COLO668 (cell line): ENCODE results near the gene IL1A.

ENCODE experiments used
- DNase-seq: peaks from one replicate; lab custom pipeline; 2025; ENCODE audit not compliant: unreplicated experiment; lab: John Stamatoyannopoulos, UW

Gene IL1A

DNA sequence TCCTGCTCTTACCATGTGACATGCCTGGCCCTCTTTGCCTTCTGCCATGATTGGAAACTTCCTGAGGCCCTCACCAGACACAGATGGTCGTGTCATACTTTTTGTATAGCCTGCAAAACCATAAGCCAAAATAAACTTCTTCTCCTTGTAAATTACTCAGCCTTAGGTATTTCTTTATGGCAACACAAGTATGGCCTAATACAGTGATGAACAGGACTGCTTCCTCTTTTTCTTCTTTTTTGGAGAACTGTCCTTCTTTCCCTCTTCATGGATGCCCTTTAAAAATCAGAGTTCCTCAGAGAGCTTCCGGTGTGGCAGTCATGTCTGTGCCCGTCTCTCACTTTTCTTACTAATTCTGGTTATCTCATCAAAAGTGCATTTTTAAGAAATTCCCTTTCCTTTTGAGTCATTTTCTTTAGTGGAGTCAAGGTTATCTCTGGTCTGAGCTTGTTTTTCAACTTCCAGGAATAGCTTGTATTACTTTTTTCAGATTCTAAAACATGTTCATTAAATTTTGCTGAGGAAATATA is 9.2 kb upstream of the IL1A start:
- DNase-seq, result no peak

- DNase-seq, result no peak
Measured at GRCh38 chr2:112792419-112792818, 8.1 kb upstream of the IL1A start.

- no peak for DNase-seq
Measured at GRCh38 chr2:112791693-112792230, 7.5 kb upstream of the IL1A start.

DNA sequence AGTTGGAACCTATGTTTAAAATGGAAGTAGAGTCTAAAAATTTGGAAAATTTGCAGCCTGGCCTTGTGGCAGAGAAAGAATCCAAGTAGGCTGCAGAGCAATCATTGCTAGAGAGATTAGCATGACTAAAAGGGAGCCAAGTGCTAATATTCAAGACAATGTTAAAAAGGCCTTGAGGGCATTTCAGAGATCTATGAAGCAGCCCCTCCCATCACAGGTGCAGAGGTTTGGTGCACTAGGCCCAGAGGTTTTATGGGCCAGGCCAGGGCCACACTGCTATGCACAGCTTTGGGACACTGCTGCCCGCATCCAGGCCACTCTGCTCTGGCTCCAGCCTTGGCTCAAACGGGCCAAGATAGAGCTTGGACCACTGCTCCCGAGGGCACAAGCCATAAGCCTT is 6.7 kb upstream of the IL1A start:
- no peak for DNase-seq

DNA sequence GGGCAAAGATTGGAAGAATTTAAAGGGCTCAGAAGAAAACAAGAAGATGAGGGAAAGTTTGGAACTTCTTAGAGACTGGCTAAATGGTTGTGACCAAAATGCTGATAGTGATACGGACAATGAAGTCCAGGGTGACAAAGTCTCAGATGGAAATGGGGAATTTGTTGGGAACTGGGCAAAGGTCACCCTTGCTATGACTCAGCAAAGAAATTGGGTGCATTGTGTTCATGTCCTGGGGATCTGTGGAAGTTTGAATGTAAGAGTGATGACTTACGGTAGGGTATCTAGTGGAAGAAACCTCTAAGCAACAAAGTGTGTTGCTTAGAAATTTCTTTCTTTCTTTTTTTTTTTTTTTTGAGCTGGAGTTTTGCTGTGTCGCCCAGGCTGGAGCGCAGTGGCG is 6.0 kb upstream of the IL1A start:
- no peak for DNase-seq

DNA sequence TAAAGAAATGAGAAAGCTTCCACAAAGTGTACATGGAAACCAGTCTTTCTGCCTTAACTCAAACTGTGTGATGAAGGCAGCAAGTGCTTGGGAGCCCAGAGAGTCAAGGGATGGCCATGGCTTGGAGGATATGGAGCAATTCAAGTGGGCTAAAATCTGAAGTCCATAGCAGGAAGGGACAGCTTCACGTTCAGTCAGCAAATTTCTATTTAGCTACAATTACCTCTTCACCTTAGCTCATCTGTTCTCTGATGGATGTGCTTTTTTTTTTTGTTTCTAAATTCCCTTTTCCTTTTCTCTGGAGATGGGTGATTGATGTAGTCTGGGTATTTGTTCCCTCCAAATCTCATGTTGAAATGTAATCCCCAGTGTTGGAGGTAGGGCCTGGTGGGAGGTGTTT is 4.9 kb upstream of the IL1A start:
- no peak for DNase-seq

DNA sequence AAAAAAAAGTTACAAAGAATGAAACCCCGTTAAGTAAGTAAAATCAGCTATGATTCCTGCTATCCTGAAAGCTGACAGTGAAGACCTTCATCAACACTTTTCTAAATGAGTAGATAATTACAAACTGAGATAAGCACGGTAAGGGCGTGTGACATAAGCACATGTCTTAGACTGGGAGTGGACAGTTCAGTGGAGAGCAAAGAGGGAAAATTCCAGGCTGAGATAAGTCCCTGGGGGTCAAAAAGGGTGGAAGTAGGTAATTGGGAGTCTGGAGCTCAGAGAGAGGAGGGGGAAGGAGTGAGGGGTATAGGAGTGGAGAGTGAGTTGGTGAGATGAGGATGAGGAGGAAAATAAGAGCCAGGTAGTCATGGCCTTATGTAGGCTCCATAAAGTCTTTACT is 4.4 kb upstream of the IL1A start:
- no peak for DNase-seq

GRCh38 chr2:112787729-112788393 is 3.6 kb upstream of the IL1A start:
- DNase-seq, result no peak

GRCh38 chr2:112787294-112787693 is 3.0 kb upstream of the IL1A start:
- DNase-seq, result no peak

GRCh38 chr2:112783187-112783714 is 1.0 kb downstream of the IL1A start:
- no peak for DNase-seq

GRCh38 chr2:112782234-112782799 is 2.0 kb downstream of the IL1A start:
- no peak for DNase-seq

GRCh38 chr2:112779598-112779997 is 4.7 kb downstream of the IL1A start:
- DNase-seq, result no peak

GRCh38 chr2:112777036-112777435 is 7.3 kb downstream of the IL1A start:
- DNase-seq, result no peak

DNA sequence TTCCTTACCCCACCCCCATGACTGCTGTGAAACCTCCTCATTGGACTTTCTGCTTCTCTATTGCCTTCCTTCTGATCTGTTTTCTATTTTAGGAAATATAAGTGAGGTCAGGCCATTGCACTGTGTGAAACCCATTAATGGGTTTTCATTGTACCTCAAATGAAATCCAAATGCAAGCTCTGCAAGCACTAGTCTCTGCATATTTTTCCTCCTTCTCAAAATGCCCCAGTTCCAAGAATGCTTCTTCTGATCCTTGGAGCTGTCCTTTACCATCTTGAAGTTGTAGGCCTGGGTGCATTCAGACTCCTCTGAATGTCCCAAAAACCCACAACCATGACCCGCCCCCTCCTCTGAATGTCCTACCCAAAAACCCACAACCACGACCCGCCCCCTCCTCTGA is 8.2 kb downstream of the IL1A start:
- no peak for DNase-seq

DNA sequence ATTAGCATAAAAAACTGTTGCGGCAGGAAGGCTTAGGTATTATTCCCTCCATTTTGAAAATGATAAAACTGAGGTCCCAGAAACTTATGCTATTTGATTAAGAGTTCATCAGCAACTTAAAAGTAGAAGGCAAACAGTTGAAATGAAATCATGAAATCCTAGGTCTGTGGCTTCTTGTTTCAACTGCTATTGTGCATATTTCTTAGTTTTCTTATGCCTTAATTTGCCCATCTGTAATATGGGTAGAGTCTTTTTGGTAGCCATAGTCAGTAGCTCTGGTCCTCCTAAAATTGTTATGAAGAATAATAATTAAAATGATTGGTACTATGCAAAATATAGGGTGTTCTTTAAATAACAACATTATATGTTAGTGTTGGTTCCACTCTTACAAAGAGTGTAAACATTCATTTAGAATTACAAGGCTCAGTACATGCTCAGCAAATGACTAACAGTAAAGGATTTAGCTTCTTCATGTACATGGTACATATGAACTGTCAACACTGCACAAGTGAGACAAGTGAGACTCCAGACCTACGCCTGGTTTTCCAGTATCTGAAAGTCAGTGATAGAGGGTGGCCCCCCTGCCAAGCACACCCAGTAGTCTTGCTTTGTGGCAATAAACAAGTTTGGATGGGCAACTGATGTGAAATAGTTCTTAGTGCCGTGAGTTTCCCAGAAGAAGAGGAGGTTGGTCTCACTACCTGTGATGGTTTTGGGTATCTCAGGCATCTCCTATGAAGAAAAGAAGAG is 9.6 kb downstream of the IL1A start:
- DNase-seq, result no peak

DNA sequence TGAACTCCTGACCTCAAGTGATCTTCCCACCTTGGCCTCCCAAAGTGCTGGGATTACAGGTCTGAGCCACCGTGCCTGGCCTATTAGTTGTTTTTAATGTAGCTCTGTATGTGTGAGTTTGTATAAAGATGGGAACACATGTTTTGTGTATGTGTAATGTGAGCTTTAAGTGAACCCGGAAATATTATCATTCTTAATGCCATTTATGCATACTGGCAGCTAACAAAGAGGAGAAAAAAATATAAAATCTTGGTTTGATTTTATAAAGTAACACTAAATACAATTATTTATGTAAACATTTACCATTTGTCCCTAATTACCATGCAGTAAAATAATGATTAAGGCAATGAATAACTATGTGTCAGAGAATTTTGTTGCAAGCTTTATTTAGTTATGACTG is 10.7 kb downstream of the IL1A start:
- no peak for DNase-seq

GRCh38 chr2:112772911-112773475 is 11.3 kb downstream of the IL1A start:
- DNase-seq, result no peak

DNA sequence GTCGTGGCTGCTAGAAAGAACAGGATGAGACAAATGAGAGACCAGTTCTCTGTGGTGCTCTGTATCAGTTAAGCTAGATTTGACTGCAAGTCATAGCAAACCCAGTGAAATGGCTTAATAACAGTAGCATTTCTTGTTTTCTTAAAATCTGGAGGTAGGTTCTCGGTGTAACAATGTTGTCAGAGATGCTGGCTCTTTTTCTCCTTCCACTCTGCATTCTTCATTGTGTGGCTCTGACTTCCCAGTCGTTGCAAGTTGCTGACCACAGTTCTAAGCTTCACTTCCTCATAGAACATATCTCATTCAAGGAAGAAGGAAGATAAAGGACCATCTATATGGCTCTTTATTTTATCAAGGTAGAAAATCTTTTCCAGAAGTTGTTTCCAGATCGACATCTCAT is 12.0 kb downstream of the IL1A start:
- no peak for DNase-seq

DNA sequence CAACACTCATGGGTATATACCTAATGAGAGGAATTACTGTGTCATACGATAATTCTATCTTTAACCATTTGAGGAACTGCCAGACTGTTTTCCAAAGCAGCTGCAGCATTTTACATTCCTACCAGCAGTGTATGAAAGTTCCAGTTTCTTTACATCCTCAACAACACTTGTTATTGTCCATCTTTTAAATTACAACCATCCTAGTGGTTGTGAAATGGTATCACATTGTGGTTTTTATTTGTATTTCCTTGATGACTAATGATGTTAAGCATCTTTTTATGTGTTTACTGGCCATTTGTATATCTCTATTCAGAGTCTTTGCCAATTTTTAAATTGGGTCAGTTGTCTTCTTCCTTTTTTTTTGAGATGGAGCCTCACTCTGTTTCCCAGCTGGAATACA is 15.9 kb downstream of the IL1A start:
- no peak for DNase-seq

DNA sequence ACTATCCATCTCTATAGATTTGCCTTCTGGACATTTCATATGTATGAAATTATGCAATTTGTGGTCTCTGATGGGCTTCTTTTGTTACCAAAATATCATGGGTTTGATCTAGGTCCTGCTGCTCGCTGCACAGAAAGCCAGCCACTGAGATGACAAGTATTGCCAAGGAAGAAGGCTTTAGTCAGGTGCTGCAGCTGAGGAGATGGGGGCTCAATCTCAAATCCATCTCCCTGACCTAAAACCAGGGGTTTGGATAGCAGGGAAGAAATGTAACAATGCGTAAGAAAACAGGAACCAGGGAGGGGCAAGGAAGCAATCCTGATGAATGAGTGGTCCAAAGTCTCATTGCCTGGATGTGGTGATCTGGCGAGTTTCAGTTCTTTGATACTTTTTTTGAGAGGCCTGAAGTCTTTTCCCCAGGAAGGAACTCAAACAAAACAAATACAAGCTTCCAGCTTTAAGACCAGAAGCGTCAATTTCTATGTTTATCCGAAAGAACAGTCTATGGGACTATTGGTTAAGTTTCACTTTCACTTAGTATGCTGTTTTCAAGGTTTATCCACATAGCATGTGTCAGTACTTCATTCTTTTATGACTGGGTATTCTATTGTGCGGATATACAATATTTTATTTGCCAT is 16.5 kb downstream of the IL1A start:
- DNase-seq, result no peak

DNA sequence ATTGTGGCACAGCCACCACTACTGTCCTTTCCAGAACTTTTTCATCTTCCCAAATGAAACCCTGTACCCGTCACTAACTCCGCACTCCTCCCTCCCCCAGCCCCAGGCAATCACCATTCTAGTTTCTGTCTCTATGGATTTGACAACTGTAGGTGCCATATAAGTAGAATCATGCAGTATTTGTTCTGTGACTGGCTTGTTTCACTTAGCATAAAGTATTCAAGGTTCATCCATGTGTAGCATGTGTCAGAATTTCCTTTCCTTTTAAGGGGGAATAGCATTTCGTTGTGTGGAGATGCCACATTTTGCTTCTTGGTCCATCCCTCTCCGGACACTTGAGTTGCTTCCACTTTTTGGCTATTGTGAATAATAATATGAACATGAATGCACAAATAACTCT is 19.0 kb downstream of the IL1A start:
- no peak for DNase-seq
